HG03469 (cell line): ENCODE measurements around the gene UNC45B.
"Not testable (repeated sequence)": the region's sequence is repeated elsewhere in the genome, so short reads cannot be mapped to it uniquely, and the experiment has no call there.

Experiments used
- ATAC-seq: cut with Tn5 transposase; IDR thresholded peaks from one replicate; pipeline ENCODE4 v1.9.1; 2021; ENCODE audit warnings: mild to moderate bottlenecking, moderate library complexity, moderate number of reproducible peaks; ENCODE audit not compliant: unreplicated experiment

UNC45B gene

DNA sequence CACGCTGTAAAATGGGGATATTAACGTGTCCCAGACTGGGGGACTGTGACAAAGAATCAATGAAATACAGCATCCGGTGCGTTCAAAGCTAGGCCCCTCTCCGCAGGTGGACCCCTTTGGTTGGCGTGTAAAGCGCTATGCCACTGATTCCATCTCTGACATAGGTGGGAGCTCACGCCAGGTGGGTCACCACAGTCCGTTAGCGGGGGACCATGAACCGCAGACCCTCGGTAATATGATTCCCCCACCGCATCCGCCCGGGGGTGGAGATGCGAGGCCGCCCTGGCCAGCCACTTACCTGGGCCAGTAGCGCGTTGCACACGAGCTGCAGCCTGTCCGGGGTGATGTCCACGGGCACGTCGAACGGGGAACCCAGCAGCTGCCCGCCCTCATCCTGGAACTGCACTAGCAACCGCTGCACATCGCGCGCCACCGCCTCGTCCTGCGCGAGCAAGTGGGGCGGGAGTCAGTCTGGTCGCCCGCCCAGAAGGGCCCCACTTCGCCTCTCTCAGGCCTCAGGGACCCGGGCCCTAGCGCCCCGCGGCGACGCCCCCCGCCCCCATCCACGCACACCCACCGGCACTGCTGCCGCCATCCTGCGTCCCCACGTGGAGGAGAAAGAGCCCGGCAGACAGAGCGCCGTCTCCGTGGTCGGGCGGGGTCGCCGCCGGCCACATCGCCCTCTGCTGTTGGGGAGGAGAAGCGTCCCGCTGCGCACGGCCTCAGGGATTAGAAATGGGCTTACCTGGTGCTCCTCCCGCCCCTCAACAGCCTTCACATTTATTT, 5.7 kb upstream of the UNC45B start, which contains the start of gene NLE1:
Gene NLE1 (minus strand): TSS at position 623 of the 786 bp plus-strand sequence. CDS start 28 bp downstream, at position 595.
- ATAC-seq, result no peak

DNA sequence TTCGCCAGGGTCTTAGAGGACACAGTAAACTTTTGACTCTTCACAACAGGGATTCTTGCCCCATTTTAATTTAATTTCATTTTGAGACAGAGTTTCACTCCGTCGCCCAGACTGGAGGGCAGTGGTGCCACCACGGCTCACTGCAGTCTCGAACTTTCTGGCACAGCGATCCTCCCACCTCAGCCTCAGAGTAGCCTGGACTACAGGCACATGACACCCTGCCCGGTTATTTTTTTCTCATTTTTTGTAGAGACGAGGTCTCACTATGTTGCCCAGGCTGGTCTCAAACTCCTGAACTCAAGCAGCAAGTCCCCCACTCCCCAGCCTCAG, 5.2 kb upstream of the UNC45B start:
- ATAC-seq, result no peak

GRCh38 chr17:35144840-35145239, 2.8 kb upstream of the UNC45B start:
- no peak for ATAC-seq

DNA sequence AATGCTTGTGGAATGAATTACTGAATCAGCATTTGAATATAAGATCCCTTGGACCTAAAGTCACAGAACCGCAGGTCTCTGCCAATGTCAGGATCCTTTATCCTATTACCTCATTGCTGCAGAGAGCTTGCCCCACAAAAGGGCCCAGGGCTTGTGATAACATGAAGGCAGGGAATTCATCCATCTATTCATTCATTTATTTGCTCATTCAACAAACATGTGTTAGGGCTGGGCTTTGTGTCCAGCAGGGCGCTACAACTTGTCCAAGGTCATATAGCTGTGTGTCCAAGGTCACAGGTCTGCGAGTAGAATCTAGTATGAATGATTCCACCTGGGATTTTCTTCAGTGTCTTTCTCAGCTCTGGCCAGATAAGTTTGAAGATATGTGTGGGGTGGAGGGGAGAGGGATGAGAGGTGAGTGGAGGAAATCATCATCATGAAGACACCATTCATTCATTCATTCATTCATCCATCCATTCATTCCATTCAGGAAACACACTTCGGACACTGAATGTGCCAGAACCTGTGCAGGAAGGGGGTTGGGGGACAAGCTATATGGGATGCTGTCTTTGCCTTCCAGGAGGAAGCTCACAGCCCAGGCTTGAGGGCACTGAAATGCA, 1.3 kb upstream of the UNC45B start:
- no peak for ATAC-seq

DNA sequence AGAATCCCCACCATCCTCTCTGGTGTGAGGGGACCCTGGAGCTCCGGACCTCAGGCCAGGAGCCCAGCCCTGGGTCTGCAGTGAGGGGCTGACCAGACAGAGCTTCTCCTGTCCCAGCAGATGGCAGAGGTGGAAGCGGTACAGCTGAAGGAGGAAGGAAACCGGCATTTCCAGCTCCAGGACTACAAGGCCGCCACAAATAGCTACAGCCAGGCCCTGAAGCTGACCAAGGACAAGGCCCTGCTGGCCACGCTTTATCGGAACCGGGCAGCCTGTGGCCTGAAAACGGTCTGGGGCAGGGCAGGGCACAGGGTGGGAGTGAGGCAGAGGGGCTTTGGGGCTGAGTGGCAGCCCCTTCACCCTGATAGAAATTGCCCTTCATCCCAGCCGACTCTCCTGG, 527 bp downstream of the UNC45B start:
- no peak for ATAC-seq

GRCh38 chr17:35149941-35150340, 2.3 kb downstream of the UNC45B start:
- ATAC-seq, result no peak

- ATAC-seq, result not testable (repeated sequence)
Observed at GRCh38 chr17:35151080-35151479, 3.5 kb downstream of the UNC45B start.

DNA sequence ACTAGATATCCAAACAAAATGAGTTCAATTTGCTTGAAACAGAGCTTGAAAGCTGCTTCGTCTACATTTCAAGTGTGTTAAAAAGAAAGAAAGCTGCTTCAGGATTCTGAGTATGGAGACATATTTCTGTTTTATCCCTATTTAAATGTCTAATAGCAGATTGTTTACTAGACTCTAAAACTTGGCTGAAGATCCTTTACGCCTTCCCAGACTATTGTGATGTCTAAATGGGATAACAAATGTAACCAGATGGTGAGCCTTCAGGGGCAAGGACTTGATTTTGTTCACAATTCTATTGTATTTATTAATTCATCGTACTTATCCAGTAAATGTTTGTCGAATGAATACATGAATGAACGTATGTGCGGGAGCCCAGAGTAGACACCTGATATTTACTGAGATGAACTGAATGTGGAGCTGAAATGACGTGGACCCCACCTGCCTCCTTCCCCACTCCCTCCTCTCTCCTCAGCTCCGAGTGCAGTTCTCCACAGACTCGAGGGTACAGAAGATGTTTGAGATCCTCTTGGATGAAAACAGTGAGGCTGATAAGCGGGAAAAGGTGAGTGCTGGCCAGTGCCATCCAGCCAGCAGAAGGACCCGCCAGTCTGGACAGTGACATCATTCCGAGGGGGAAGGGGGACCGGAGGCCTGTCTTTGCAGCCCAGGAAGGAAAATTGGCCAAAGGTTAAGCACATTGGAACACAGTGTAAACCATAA, 5.0 kb downstream of the UNC45B start:
- ATAC-seq, result no peak

- no peak for ATAC-seq
Observed at GRCh38 chr17:35154196-35155165, 6.9 kb downstream of the UNC45B start.

DNA sequence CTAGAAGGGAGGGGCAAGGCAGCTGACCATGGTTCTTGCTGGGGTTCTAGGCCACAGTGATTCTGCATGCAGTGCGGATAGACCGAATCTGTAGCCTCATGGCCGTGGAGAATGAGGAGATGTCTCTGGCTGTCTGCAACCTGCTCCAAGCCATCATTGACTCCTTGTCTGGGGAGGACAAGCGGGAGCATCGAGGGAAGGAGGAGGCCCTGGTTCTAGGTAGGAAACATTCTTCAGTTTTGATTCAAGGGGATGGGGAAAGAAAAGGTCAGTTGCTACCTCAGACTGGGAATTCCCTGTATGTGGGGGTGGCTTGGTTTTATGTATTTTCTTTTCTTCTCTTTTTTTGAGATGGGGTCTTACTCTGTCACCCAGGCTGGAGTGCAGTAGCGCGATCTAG, 7.6 kb downstream of the UNC45B start:
- no peak for ATAC-seq

- no peak for ATAC-seq
Observed at GRCh38 chr17:35159940-35160339, 12.3 kb downstream of the UNC45B start.

DNA sequence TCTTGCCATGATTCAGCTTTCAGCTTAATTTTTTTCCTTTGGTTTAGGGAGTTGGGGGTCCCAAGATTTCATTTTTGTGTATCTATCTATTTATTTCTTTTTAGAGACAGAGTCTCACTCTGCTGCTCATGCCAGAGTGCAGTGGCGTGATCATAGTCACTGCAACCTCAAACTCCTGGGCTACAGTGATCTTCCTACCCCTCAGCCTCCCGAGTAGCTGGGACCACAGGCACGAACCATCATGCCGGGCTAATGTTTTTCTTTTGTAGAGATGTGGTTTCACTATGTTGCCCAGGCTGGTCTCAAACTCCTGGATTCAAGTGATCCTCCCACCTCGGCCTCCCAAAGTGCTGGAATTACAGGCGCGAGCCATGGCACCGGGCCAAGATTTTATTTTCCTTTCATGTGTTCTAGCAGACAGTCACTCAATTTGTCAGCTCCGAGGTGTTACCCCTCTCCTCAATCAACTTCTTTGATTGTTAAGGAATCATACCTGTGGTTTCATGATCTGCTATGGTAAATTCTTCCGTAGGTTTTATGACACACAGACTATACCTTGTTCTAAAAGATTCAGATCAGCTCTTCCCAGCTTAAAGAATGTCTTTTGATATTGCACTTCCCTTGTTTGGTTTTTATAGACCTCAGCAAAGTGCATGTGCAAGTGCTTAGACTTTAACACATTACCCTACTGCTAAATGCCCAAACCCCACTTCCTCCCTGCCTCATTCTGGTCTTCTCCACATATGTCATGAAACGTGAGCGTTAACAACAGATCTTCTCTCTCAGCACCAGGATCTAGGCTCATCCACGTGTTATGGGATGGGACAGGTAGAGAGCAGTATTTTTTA, 13.0 kb downstream of the UNC45B start:
- ATAC-seq, result no peak

- ATAC-seq, result no peak
Observed at GRCh38 chr17:35161281-35161761, 13.7 kb downstream of the UNC45B start.

- no peak for ATAC-seq
Observed at GRCh38 chr17:35162755-35163154, 15.1 kb downstream of the UNC45B start.

DNA sequence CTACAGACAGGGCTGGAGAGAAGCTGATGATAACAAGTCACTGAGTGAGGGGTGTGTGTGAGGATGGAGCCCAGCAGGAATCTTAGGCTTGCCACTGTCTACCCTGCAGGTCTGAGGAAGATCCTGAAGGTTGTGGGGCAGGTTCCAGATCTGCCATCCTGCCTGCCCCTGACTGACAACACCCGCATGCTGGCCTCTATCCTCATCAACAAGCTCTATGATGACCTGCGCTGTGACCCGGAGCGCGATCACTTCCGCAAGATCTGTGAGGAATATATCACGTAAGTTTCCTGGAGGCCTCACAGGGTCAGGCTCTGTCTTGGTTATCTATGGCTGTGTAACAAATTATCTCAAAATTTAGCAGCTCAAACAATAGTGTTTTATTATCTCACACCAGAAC, 16.3 kb downstream of the UNC45B start:
- ATAC-seq, result no peak

DNA sequence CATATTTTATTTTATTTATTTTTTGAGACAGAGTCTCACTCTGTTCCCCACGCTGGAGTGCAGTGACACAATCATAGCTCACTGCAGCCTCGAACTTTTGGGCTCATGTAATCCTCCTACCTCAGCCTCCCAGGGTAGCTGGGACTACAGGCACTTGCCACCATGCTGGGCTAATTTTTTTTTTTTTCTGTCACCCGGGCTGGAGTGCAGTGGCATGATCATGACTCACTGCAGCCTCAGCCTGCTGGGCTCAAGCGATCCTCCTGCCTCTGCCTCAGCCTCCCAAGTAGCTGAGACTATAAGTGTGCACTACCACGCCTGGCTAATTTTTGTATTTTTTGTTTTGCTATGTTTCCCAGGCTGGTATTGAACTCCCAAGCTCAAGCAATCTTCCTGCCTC, 17.1 kb downstream of the UNC45B start:
- ATAC-seq, result no peak

GRCh38 chr17:35166526-35166925, 18.9 kb downstream of the UNC45B start:
- no peak for ATAC-seq

DNA sequence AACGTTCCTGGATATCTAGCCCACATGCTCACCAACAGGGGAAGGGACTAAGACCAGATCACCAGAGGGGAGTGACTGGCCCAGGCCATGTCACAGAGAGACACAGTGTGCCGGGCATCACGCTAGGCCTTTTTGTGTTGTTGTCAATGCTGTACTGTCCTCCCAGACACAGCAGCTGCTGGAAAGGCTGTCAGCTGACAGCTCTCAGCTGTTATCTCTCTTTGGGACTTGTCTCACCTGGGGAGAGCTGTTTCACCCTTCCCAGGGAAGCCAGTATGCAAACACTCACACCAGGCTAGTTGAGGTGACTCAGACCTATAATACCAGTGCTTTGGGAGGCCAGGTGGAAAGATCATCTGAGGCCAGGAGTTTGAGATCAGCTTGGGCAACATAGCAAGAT, 19.4 kb downstream of the UNC45B start:
- ATAC-seq, result no peak

DNA sequence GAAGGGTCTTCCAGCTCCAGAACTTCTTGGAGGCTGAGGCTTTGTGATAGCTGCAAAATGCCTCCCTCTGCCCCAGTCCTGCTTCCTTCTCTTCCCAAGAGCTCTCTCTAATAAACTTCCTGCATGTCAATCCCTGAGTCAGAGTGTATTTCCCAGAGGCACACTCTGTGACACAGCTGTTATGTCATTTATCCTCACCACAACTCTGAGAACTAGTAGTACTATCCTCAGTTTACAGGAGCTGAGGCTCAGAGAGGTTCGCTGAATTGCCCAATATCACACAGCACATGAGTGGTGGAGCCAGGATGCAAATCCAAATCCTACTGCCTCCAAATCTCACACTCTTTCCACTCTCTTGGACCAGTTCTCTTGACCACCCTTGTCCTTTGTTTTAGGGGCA, 20.0 kb downstream of the UNC45B start:
- no peak for ATAC-seq
